ENCODE data around the gene SFI1. TPM values are rescaled to one million over a fixed set of nuclear protein-coding genes. Genes with fewer than 3 reads are reported as not detected.

Gene SFI1
- polyA plus RNA-seq, 1 donor (not counting 4 experiments of a cell fraction or from before 2014, with no cell fraction given): 10.7 TPM

DNA sequence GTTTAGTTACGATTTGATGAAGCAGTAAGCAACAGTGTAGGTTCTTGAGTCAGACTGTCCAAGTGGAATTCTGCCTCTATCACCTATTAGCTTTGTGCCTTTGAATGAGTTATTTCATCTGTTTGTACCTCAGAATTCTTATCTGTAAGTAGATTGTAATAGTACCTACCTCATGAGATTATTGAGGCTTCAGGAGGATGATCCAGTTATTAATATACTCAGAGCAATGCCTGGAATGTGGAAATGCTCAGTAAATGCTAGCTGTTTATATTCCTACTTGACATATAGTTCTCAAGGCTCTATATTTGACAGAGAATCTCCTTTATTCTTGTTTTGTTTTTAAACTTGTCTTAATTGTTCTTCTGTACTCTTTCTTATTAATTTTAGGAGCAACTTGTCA lies 70.1 kb downstream of the SFI1 start:
- FAIRE-seq (no peak), DNase-seq (ENCODE audit: low read depth, low spot score) (no peak)
- Histone ChIP-seq H3K4me1 (ENCODE audit: control insufficient read depth, extremely low read depth, insufficient read depth, low read length) (no peaks in the 10 kb centered on the region), H3K9ac (ENCODE audit: control insufficient read depth, extremely low read depth, insufficient read depth, low read length) (no peak overlapping the region), H3K4me3 (ENCODE audit: control insufficient read depth in 2 of 3, extremely low read depth in 1 of 3, insufficient read depth in 2 of 3, low read depth in 1 of 3, low read length in 3 of 3) (no peak overlapping the region), H3K79me2 (ENCODE audit: control insufficient read depth, insufficient read depth, low read length) (no peaks in the 10 kb centered on the region), H3K4me2 (ENCODE audit: control insufficient read depth, extremely low read depth, insufficient read depth, low read depth, low read length) (no peak overlapping the region), H3K9me3 (ENCODE audit: control insufficient read depth, low read depth, low read length) (no peaks in the 10 kb centered on the region), H4K20me1 (ENCODE audit: control insufficient read depth, extremely low read depth, insufficient read depth, low read length) (no peaks in the 10 kb centered on the region), H3K27me3 (ENCODE audit: control insufficient read depth, extremely low read depth, insufficient read depth, low read length) (no peaks in the 10 kb centered on the region), H3K27ac (ENCODE audit: control insufficient read depth, insufficient read depth, low read length) (no peak overlapping the region), H3K9me1 (ENCODE audit: control insufficient read depth, extremely low read depth, insufficient read depth, low read length) (no peaks in the 10 kb centered on the region), H2AFZ (ENCODE audit: control insufficient read depth, low read length) (no peak overlapping the region), H3K36me3 (ENCODE audit: control insufficient read depth in 2 of 2, extremely low read depth in 1 of 2, insufficient read depth in 2 of 2, low read length in 2 of 2) (no peaks in the 10 kb centered on the region)
- TF ChIP-seq, protein P1, sequence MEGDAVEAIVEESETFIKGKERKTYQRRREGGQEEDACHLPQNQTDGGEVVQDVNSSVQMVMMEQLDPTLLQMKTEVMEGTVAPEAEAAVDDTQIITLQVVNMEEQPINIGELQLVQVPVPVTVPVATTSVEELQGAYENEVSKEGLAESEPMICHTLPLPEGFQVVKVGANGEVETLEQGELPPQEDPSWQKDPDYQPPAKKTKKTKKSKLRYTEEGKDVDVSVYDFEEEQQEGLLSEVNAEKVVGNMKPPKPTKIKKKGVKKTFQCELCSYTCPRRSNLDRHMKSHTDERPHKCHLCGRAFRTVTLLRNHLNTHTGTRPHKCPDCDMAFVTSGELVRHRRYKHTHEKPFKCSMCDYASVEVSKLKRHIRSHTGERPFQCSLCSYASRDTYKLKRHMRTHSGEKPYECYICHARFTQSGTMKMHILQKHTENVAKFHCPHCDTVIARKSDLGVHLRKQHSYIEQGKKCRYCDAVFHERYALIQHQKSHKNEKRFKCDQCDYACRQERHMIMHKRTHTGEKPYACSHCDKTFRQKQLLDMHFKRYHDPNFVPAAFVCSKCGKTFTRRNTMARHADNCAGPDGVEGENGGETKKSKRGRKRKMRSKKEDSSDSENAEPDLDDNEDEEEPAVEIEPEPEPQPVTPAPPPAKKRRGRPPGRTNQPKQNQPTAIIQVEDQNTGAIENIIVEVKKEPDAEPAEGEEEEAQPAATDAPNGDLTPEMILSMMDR (optimal IDR thresholded peaks at IDR 0.05 in 1 of 3, IDR thresholded peaks at IDR 0.05 in 1 of 3, conservative IDR thresholded peaks at IDR 0.05 in 1 of 3; ENCODE audit: extremely low read depth in 1 of 3, insufficient read depth in 2 of 3, low read length in 3 of 3): no peak
- TF ChIP-seq EZH2 (IDR thresholded peaks at IDR 0.05; ENCODE audit: low read length): no peak
- dilution Hi-C loops (cut with MboI; ENCODE audit: extremely low pct_ligation_motif_present, low sequenced_read_pairs): no loop called here

DNA sequence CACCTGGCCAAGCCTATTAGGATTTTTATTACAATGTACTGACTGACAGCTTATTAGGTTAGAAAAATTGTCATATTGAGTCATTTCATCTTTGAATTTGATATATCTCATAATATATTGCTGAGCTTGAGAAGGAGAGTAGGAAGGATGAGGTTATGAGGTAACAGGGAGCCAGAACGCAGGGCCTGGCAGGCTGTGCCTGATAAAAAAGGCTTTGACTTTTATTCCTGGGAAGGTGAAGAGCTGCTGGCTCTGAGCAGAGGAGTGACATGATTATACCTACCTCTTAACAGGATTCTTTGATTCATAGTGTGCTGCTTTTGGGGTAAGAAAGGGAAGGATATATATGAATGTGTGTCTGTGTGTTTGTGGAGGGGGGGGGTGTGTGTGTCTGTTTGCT lies 70.9 kb downstream of the SFI1 start:
- Histone ChIP-seq H3K9ac (ENCODE audit: control insufficient read depth, extremely low read depth, insufficient read depth, low read length) (no peak overlapping the region), H3K9me3 (ENCODE audit: control insufficient read depth, low read depth, low read length) (no peaks in the 10 kb centered on the region), H3K9me1 (ENCODE audit: control insufficient read depth, extremely low read depth, insufficient read depth, low read length) (no peaks in the 10 kb centered on the region), H2AFZ (ENCODE audit: control insufficient read depth, low read length) (no peak overlapping the region), H3K27me3 (ENCODE audit: control insufficient read depth, extremely low read depth, insufficient read depth, low read length) (no peaks in the 10 kb centered on the region), H3K79me2 (ENCODE audit: control insufficient read depth, insufficient read depth, low read length) (no peaks in the 10 kb centered on the region), H3K27ac (ENCODE audit: control insufficient read depth, insufficient read depth, low read length) (no peak overlapping the region), H3K36me3 (ENCODE audit: control insufficient read depth in 2 of 2, extremely low read depth in 1 of 2, insufficient read depth in 2 of 2, low read length in 2 of 2) (no peaks in the 10 kb centered on the region), H3K4me3 (ENCODE audit: control insufficient read depth in 2 of 3, extremely low read depth in 1 of 3, insufficient read depth in 2 of 3, low read depth in 1 of 3, low read length in 3 of 3) (no peak overlapping the region), H3K4me1 (ENCODE audit: control insufficient read depth, extremely low read depth, insufficient read depth, low read length) (no peaks in the 10 kb centered on the region), H3K4me2 (ENCODE audit: control insufficient read depth, extremely low read depth, insufficient read depth, low read depth, low read length) (no peak overlapping the region), H4K20me1 (ENCODE audit: control insufficient read depth, extremely low read depth, insufficient read depth, low read length) (no peaks in the 10 kb centered on the region)
- no peak for FAIRE-seq
- DNase-seq (ENCODE audit: low read depth, low spot score): no peak
- dilution Hi-C loops (cut with MboI; ENCODE audit: extremely low pct_ligation_motif_present, low sequenced_read_pairs): no loop called here
- TF ChIP-seq, protein P1 (optimal IDR thresholded peaks at IDR 0.05 in 1 of 3, IDR thresholded peaks at IDR 0.05 in 1 of 3, conservative IDR thresholded peaks at IDR 0.05 in 1 of 3; ENCODE audit: extremely low read depth in 1 of 3, insufficient read depth in 2 of 3, low read length in 3 of 3): no peak
- TF ChIP-seq EZH2 (IDR thresholded peaks at IDR 0.05; ENCODE audit: low read length): no peak
